GM21723 (cell line): ENCODE data around the gene PTPRT.

Experiments
- ATAC-seq: cut with Tn5 transposase; IDR thresholded peaks from one replicate; pipeline ENCODE4 v1.9.1; 2021; ENCODE audit warnings: mild to moderate bottlenecking, moderate library complexity; ENCODE audit not compliant: unreplicated experiment

The PTPRT gene

DNA sequence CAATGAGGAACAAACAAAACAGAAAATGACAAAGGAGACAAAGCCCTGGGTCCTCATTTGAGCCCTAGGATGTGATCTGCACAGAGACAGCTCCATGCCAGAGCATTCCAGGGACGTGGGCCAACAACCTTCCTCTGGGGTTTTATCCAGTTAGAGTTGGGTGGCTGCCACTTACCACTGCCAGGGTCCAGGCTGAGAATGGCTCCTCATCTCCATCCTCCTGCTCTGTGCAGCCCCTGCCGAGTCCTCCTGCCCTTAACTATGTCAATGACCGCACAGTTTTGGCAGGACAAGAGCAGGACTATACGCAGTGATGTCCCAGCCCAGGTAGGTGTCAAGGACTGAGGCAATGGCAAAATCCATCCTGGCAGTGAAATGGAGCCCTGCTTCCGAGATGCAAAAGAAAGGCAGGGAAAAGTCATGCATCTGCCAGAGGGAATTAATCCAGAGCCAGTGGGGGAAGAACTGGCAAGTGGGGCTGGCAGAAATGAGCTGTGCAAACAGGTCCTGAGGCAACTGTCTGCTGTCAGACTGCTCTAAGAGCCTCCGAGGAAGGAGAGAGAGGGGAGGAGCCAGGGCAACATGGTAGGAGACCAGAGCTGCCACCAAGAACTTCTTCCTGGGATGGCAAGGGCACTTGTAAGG, 449.4 kb downstream of the PTPRT start:
- ATAC-seq: no peak

DNA sequence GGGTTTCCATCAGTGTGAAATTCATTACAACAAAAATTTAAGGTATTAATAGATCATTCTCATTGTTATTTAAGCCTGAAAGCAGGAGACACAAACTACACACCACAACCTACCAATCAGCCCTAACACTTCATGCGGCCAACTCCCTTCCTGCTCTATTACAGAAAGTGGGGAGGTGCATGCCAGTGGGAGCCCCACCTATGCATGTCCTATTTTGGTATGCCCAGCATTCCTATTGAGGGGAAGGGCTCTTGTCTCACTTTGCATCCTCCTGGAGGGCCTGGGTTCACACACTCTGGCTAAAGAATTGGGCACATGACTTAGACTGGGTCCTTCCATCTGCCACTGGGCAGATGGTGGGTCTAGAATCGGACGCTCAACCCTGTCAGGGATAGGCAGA, 450.0 kb downstream of the PTPRT start:
- no peak for ATAC-seq

DNA sequence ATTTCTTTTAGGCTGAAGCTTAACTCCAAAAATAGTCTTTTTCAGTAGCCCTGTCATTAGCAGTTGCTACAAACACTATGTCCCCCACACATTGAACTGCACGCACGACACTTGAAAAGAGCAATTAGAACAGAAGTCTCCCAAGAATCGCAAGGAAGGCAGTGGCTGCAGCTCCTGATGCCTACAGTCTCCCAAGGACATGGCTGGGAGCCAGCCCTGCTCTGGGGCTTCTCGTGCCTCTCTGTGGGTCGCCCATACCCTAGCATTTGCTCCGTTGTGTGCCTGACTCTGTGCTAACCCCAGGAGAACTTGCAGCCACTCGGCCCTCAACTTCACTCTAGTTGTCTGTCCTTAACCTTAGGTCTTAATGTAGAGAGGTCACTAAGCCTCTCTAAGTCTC, 454.2 kb downstream of the PTPRT start:
- ATAC-seq: no peak

DNA sequence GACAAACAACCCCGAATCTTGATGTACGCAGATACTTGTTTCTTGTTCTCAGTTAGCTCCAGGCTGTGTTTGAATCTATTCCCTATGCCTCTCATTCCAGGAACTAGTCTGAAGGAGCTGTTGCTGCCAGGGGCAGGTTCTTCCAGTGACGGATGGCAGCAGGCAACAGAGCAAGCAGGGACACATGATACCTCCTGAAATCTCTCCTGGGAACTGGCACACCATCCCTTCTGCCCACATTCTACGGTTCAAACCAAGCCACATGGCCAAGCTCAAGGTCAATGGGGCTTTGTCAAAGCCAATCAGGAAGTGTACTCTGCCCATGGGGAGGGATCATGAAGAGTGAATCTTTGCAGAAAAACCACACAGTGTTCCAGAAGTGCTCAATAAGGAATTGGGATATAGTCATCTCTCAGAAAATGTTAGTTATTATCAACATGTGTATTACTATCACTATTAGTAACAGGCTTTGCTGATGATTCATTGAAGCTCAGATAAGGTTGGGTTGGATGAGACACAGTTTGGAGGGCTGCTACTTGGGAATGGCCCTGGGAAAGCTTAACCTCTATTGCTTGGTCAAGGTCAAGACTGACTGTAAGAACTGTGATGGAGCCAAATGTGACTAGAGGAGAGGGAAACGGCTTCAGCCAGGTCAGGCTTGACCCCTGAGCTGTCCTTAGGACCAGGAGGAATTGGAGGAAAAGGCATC, 454.9 kb downstream of the PTPRT start:
- no peak for ATAC-seq

DNA sequence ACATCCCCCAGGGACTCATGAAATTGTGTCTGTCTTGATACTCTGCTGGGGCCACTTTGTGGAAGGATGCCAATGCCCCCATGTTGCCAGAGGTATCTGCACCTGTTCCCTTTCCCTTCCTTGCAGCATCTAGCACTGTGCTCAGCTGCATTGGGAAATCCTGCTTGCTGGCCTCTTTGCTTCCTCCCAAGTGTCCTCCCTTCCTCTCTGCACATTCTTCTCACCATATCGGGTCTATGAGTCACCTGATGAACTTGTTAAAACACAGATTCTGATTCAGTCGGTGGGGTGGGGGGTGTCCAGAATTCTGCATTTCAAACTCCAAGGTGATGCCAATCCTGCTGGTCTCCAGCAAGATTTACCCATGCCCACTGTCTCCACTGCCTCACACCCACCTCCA, 467.8 kb downstream of the PTPRT start:
- no peak for ATAC-seq

DNA sequence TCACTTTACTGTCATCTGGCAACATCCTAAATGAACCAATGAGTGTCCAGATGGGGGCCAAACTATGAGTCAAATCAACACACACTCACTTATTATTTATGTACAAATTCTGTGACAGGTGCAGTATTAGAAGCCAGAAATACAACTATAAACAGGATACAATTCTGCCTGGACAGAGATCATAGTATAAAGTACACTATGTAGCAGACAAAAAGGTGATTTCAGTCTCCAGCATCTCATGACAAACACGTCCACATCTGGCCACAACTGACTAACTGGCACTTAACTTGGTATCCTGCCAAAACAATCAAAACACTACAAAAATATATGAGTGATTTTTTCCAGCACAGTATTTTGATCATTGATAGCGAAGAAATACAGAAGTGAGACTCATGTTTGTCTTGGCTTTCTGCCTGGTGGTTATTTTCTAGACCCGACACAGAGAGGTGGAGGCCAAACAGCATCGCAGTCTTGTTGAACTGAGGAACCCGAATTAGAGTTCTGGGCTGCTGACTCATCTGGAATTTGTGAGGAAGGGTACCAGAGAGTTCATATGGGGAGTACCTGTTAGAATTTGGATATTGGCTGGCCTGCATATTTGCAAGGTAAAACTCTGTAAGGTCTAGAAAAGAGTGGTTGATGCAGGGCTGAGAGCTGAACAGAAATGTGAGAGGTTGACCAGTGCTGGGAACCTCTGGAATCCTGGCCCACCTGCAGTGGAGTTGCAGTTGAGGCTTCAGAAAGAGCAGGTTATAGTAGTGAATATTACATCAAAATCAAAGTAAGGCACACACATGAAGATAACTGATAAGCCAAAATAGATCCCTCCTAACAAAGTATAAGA, 475.2 kb downstream of the PTPRT start:
- no peak for ATAC-seq

DNA sequence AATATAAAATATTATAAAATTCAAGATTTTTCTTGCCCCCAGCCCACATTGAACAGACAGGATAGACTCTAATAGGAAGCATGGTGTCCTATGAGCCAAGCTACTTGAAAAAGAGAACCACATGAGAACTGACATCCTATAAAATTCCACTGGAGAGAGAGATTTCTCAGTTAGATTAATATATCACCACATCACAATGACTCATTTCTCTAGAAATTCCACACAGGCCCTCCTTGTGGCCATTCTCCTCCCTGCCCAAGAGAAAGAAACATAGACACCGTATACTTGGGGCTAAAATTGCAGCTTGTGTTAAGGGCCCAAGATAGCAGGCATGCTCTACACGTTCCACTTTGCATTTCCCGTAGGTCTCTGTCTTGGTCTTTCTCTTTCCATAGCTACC, 481.4 kb downstream of the PTPRT start:
- ATAC-seq: no peak

DNA sequence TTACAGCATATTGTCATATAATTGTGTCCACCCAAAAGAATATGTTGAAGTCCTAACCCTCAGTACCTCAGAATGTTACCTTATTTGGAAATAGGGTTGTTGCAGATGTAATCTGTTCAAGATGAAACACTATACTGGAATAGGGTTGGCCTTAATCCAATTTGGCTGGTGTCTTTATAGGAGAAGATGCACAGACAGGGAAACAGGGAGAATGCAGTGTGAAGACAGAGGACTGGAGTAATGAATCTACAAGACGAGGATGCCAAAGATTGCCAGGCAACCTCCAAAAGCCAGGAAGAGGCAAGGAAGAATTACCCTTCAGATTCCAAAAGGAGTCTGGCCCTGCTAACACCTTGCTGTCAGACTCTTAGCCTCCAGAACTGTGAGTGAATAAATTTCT, 482.9 kb downstream of the PTPRT start:
- no peak for ATAC-seq

DNA sequence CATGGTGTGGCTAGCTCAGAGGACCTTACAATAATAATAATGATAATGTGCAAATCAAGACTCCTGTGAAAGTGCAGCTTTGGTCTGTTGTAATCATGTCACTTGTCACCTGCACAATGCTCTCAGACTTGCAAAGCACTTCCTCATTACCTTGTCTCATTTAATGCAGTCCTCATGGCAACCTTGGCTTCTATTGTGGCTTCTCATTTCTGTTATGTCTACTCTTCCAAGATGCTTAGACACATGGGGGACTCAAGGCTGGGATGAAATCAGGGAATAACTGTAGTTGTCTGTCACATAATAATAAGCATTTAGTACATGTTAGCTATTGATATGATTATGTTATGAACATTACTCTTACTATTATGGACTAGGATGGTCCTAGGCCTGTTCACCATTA, 484.2 kb downstream of the PTPRT start:
- no peak for ATAC-seq

DNA sequence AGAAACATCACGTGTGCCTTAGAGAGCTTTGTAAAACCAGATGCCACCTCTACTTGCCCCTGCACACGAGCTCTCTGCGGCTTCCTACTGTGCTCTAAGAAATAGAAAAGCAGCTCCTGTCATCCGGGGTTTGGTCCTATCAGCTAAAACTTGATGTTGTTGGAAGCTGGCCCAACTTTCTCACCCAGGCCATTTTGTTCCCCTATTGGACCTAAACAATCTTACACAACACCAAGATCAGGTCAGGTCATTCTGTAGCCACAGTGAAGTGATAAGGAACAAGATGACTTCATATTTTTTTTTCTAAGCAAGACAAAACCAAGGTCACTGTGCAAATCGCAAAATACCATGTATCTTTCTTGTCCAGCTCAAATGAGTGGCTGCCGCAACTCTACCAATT, 486.0 kb downstream of the PTPRT start:
- ATAC-seq: no peak

DNA sequence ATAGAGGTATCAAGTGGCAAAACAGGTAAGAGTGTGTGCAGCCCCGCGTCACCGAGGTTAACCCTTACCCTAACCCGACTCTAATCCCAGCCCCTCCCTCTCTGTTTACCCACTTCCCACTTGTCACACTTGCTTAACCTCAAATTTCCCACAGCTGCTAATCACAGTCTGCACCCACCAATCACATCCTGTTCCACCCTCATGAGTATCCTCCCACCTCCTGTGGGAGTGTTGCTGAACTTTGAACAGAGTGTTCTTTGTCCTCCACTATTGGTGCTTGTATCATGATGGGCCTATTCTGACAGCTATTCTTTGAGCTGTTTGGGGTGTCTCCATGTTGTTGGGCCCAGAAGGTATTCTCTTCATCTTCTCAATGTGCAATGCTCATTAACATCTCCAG, 487.8 kb downstream of the PTPRT start:
- ATAC-seq: no peak

DNA sequence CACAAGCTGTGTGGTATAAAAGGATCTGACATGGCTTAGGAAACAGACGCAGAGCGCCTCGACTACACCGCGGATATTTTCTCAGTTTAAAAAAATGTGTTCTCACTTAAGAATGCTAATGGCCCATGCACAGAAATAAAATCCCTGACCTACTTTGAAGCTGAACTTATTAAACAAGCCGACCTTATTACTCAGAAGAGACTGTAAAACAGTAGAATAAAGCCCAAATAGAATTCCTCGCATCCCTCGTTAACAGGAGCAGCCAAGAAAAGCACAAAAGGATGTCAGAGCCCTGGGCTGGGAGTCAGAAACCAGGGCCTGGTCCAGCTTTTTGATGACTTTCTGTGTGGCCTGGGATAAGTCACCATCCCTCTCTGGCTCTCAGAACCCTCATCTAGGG, 489.3 kb downstream of the PTPRT start:
- no peak for ATAC-seq

DNA sequence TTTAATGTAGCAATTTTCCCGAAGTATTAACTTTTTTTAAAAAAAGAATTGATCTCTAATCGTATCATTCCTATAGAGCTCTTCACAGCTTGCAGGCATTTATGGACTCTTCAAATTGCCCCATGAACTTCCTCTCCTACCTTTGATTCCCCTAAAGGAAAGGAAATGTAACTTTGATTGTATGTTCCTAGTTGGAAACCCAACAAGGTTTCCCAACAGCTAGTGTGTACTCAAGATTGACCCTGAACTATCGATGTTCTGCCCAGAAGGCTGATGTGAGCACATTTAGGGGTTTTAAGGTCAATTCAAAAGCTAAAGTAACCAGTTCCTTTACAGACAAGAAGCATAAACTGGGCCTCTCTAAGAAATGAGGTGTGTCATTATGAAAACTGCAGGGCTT, 491.7 kb downstream of the PTPRT start:
- ATAC-seq: no peak

DNA sequence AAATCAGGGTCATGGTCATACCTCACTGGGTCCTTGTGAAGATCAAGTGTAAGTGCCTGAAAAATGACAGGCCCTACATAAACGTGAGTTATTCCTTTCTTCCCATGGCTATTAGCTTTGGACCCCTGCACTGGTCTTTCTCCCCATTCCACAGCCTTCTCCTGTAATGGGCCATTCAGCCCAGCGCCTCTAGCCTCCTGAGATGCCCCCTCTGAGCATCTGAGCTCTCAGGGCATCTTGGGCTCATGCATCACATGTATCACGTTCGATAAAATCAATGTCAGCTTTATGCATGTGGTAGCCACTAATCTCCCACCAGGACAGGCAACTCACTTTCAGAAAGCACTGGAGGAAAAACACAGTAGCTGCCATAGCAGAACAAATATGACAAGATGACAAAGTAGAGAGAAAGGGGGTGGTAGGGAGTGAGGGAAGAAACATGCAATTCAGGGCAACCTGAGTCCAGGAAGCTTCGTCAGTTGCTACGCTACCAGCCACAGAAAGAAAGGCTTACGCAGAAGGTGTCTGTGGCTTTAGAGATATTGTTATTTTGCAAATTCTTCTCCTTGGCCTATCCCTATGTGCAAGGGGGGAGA, 498.8 kb downstream of the PTPRT start:
- ATAC-seq: no peak

DNA sequence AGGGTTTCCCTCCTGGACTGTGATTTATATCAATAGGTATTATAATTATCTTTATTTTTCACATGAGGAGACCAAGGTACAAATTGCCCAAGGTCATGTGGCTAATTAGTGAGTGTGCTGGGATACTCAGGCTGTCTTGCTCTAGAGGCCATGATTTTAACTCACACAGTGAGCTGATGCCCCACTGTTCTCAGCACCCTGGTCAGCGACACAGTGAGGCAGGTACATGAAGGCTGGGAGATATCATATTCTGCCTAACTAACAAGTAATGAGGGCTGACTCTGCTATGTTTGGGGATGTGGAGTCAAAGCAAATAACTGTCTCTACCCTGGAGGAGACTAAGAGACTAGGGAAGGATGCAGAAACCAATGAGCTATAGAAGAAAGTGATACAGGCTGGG, 501.1 kb downstream of the PTPRT start:
- no peak for ATAC-seq

DNA sequence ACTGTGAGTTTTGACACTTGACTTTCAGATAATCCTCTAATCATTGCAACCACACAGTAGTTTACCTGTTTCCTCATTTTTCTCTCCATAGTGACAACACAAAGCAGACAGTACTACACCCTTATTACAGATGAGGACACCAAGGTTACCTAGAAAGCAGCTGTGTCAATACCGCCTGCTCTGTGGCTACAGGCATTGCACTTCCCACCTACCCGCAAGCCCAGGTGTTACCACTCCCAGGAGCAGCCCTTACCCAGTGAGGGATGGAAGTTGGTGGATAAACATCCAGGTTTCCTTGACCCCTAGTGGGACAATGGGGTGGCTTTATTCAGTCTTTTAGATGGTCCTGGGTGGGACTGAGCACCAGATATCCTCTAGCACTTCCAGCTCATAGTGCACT, 503.6 kb downstream of the PTPRT start:
- ATAC-seq: no peak

DNA sequence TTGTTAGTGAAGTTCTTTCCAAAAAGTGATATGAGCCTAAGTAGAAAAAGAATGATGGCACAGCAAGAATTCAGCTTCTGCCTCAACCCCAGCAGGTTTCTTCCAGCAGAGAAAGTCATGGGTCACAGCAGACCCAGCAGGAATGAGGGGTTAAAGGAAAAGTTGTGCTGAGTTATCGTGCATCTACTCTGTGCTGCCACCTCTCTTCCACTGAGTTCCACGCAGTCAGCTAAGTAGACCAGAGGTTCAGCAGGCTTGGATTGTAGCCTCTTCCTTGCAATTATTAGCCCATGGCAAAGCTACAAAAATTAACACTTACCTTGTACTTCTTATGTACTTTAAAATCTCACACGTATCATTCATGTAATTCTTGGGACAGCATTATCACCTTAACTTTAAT, 510.8 kb downstream of the PTPRT start:
- no peak for ATAC-seq

DNA sequence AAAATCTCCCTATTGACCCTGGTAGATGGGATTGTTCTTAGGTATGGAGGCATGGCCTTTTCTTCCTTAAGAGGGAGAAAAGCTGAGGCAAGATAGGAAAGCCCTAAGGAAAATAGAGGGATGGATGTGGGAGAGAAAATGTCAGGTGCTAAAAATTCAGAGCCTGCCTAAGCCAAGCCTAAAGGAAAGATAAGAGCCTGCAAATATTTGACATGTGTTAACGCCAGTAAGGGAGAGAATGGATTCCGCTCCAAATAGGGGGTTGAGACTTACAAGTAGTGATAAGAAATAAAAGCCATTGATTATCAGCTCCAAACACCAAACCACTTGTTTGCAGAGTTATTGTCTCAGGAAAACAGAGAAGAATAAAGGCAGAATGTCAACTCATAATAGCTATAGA, 533.6 kb downstream of the PTPRT start:
- ATAC-seq: no peak

DNA sequence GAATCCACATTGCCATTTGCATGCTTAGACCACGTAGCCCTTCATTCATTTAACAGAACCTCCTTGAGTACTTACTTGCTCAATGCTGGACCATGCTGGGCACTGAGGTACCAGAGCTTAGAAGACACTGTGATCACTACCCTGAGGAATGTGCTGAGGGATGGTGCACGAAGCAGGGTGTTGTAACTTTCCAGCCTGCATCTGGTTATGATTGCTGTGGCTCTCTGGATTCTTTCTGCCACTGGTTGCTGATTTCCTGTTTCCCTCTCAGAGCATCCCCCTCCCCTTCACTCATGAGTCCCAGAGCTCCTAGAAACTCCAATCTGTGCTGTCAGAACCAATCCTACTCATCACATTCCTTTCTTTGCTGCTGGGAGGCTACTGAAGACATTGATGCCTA, 537.4 kb downstream of the PTPRT start:
- no peak for ATAC-seq

DNA sequence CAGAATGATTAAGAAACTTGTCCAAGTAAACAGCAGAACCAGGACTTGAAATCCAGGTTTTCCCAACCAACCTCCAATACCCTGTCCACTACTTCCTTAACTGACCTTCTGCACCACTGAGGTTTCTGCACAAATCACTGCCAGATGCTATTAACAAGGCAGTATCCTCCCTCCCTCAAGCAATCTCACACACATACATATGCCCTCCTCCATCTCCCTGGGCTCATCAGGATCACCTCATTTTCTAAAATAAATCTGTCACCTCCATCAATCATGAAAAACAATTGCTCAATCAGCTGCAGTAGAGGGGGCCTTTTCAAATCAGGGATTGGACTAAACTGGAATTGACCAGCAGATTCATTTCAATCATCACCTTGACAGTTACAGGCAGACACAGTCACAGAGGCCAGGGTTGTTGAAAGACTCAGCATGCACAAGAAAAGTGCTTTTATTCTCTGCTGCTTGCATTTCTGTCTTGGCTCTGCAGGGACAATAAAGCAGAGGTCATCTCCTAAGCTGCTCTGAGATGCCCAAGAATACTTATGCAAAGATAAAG, 539.4 kb downstream of the PTPRT start:
- ATAC-seq: no peak

DNA sequence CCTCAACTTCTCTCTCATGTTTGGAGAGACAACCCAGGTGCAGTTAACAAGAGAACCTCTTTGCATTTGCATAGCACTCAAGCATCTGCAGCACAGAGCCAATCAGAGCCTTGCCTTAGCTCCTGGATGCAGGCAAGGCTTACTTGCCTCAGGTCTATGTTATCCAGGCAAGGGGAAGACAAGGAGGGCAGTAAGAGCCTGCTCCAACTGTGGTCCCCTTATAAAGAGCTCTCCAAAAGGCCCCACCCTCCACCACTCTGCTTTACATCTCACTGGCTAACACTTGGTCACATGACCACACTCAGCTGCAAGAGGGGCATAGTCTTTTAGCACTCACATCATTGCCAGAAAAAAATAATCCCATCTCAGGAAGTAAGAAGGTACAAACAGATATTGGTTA, 540.0 kb downstream of the PTPRT start:
- no peak for ATAC-seq
